ACC112 (cell line): Measurements from ENCODE around the gene KRTAP3-1.
"Not testable (repeated sequence)": the region's sequence is repeated elsewhere in the genome, so short reads cannot be mapped to it uniquely, and the experiment has no call there.

Source experiments
- H2AFZ ChIP-seq: fragments of 200-600 bp; sonication (generic); one replicate; pipeline ENCODE4 v1.6.0; 2017; ENCODE audit warnings: antibody characterized with exemption, low read length; ENCODE audit not compliant: unreplicated experiment
- H3K27ac ChIP-seq: fragments of 200-600 bp; sonication (generic); 2 replicates; pipeline ENCODE4 v1.5.1; 2014; ENCODE audit warnings: low read depth, mild to moderate bottlenecking, antibody characterized with exemption, low read length, moderate library complexity
- H3K27me3 ChIP-seq: fragments of 200-600 bp; sonication (generic); 2 replicates; pipeline ENCODE4 v1.6.1; 2014; ENCODE audit warnings: mild to moderate bottlenecking, antibody characterized with exemption, low read length, moderate library complexity, mixed read lengths; ENCODE audit not compliant: insufficient read depth
- H3K36me3 ChIP-seq: fragments of 200-600 bp; sonication (generic); 2 replicates; pipeline ENCODE4 v1.6.1; 2016; ENCODE audit warnings: mild to moderate bottlenecking, antibody characterized with exemption, low read length, moderate library complexity, mixed read lengths; ENCODE audit not compliant: insufficient read depth
- H3K4me1 ChIP-seq: fragments of 200-600 bp; sonication (generic); one replicate; pipeline ENCODE4 v1.6.1; 2016; ENCODE audit warnings: low read length, mixed read lengths; ENCODE audit not compliant: insufficient read depth, unreplicated experiment, control insufficient read depth
- H3K4me3 ChIP-seq: fragments of 200-600 bp; sonication (generic); 2 replicates; pipeline ENCODE4 v1.5.1; 2014; ENCODE audit warnings: mild to moderate bottlenecking, low read depth, low read length
- H3K79me2 ChIP-seq: fragments of 200-600 bp; sonication (generic); one replicate; pipeline ENCODE4 v1.6.0; 2016; ENCODE audit warnings: low read length; ENCODE audit not compliant: control insufficient read depth, unreplicated experiment, insufficient read depth

The KRTAP3-1 gene

GRCh38 chr17:41001795-41002194, 7.1 kb downstream of the KRTAP3-1 start:
- H3K4me1 ChIP-seq: peaks cover 11% of the 10 kb centered on the region
- H3K27me3 ChIP-seq: no peaks in the 10 kb centered on the region
- H3K79me2 ChIP-seq: no peaks in the 10 kb centered on the region
- H2AFZ ChIP-seq: no peak overlapping the region
- H3K4me3 ChIP-seq: no peak overlapping the region
- H3K27ac ChIP-seq: no peak overlapping the region
- no peaks in the 10 kb centered on the region for H3K36me3 ChIP-seq

GRCh38 chr17:40999563-40999962, 9.4 kb downstream of the KRTAP3-1 start, which contains the start of gene KRTAP3-2:
Gene KRTAP3-2 (minus strand): TSS chr17:40999906. CDS start chr17:40999853, 53 bp downstream.
- not testable (repeated sequence) for H3K4me3 ChIP-seq, H3K27me3 ChIP-seq, H3K27ac ChIP-seq, H3K79me2 ChIP-seq, H2AFZ ChIP-seq, H3K36me3 ChIP-seq
- H3K4me1 ChIP-seq: peaks cover 11% of the 10 kb centered on the region

DNA sequence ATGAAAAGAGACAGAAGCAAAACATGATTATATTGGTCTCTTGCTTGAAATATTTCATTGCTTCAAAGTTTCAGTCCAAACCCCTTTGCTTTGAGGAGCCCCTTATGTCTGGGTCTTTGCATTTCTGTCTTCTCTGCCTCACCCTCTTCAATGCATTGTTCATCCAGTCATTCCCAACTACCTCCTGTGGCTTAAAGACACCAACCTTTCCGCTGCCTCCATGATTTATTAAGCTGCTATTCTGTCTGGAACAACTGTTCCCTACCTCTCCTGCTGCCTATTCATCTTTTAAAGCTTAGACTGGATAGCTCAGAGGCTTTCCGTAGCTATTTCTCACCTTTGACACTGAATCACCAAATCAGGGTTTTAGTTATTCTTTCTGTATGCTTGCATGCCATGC, 11.6 kb downstream of the KRTAP3-1 start:
- Histone ChIP-seq H3K36me3 (no peaks in the 10 kb centered on the region), H3K4me3 (no peak overlapping the region), H3K79me2 (no peaks in the 10 kb centered on the region), H2AFZ (no peak overlapping the region), H3K27ac (no peak overlapping the region), H3K27me3 (no peaks in the 10 kb centered on the region), H3K4me1 (peaks cover 2% of the 10 kb centered on the region)

- Histone ChIP-seq H3K36me3 (no peaks in the 10 kb centered on the region), H3K27me3 (no peaks in the 10 kb centered on the region), H3K4me1 (no peaks in the 10 kb centered on the region), H3K79me2 (no peaks in the 10 kb centered on the region), H2AFZ (no peak overlapping the region), H3K4me3 (no peak overlapping the region), H3K27ac (no peak overlapping the region)
Measured at GRCh38 chr17:40996829-40997228, 12.1 kb downstream of the KRTAP3-1 start.

DNA sequence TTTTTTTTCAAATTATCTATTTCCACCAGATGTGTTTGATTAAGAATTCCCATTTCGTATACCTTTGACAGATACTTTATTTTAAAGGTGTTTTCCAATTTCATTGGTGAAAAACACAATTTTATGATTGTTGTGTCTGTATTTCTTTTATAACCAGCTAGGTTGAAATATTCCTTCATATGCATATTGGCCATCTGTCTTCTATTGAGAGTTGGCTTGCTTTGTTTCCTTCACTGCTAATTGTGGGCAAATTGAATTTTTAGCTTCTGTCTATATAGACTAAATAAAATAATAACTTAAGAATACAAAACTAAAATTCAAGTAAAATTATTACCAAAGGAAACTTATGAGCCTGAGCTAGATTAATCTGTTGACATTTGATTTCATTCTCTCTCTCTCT, 13.8 kb downstream of the KRTAP3-1 start:
- Histone ChIP-seq H3K27me3 (no peaks in the 10 kb centered on the region), H3K79me2 (no peaks in the 10 kb centered on the region), H2AFZ (no peak overlapping the region), H3K27ac (no peak overlapping the region), H3K4me3 (no peak overlapping the region), H3K4me1 (no peaks in the 10 kb centered on the region), H3K36me3 (no peaks in the 10 kb centered on the region)

DNA sequence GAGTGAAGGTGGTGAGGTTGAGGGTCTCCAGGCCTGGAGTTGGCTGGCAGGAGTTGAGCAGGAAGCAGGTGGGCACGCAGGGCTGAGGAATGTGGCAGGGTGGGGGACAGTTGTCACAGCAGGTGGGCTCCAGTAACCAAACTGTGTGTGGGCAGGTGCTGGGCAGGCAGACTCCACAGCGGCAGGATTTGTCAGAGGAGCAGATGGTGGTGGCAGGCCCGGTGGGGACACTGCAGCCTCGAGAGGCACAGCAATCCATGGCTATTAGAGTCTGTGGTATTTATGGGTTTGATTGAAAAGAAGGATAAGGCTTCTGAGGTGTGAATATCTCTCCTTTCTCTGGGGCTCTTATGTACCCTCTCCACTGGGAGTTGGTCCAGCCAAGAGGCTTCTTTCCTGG, 15.1 kb downstream of the KRTAP3-1 start, which contains the start of gene KRTAP3-3:
Gene KRTAP3-3, minus strand, starts transcription at position 326 of the 400 bp plus-strand sequence. Its CDS starts 67 bp downstream, at position 259.
- H3K4me3 ChIP-seq: no peak within 1 kb of the TSS
- no peaks in the 10 kb centered on the region for H3K4me1 ChIP-seq
- H3K79me2 ChIP-seq: no peaks in the 10 kb centered on the region
- no peak within 1 kb of the TSS for H2AFZ ChIP-seq
- no peaks in the 10 kb centered on the region for H3K27me3 ChIP-seq
- no peaks in the 10 kb centered on the region for H3K36me3 ChIP-seq
- no peak within 1 kb of the TSS for H3K27ac ChIP-seq

DNA sequence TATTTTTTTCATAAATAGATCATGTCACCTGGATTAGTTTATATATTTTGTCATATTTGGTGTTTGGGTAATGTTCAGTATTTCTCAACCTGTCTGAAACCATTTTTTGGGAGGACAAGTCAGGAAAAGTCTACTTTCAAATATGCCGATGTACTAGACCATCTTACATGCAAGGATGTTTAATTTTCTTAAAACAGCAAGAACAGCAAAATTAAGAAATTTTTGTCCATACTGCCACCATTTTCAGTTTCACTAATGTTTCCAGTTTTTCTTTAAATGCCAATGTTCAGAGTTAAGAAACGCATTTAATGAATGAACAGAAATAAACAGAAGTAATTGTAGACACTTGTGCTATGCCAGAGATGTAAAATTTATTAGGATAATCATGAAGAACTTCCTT, 15.8 kb downstream of the KRTAP3-1 start:
- Histone ChIP-seq H2AFZ (no peak overlapping the region), H3K36me3 (no peaks in the 10 kb centered on the region), H3K27me3 (no peaks in the 10 kb centered on the region), H3K4me1 (no peaks in the 10 kb centered on the region), H3K4me3 (no peak overlapping the region), H3K79me2 (no peaks in the 10 kb centered on the region), H3K27ac (no peak overlapping the region)

- no peaks in the 10 kb centered on the region for H3K79me2 ChIP-seq
- H3K27ac ChIP-seq: no peak overlapping the region
- H3K4me1 ChIP-seq: no peaks in the 10 kb centered on the region
- H3K4me3 ChIP-seq: no peak overlapping the region
- H3K27me3 ChIP-seq: no peaks in the 10 kb centered on the region
- no peak overlapping the region for H2AFZ ChIP-seq
- no peaks in the 10 kb centered on the region for H3K36me3 ChIP-seq
Measured at GRCh38 chr17:40992666-40993065, 16.3 kb downstream of the KRTAP3-1 start.

- H3K27me3 ChIP-seq: no peaks in the 10 kb centered on the region
- H3K27ac ChIP-seq: no peak overlapping the region
- H3K36me3 ChIP-seq: no peaks in the 10 kb centered on the region
- H3K4me1 ChIP-seq: no peaks in the 10 kb centered on the region
- no peak overlapping the region for H3K4me3 ChIP-seq
- no peaks in the 10 kb centered on the region for H3K79me2 ChIP-seq
- no peak overlapping the region for H2AFZ ChIP-seq
Measured at GRCh38 chr17:40986920-40987319, 22.0 kb downstream of the KRTAP3-1 start.

DNA sequence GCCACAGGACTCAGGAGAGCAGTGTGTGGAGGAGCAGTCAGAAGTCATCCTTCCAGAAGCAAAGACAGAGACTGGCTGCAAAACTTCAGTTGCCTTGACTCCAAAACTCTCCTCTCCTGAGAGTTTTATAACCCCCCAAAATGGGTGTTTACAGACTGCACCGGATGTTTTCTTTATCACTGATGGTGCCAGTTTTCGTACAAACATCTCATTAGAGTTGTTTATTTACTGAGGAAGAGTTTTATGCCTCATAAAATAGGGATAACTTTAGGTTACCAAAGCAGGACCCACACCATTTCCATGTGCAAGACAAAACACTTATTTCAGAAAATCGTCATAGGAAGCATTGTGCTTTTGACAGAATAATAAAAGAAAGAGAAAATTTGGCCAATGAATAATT, 24.7 kb downstream of the KRTAP3-1 start, which contains the start of gene KRT40:
Gene KRT40, minus strand, starts transcription at position 101 of the 400 bp plus-strand sequence. Its CDS starts 53 bp downstream, at position 48.
- Histone ChIP-seq H2AFZ (no peak within 1 kb of the TSS), H3K27ac (no peak within 1 kb of the TSS), H3K79me2 (no peaks in the 10 kb centered on the region), H3K36me3 (no peaks in the 10 kb centered on the region), H3K4me3 (no peak within 1 kb of the TSS), H3K4me1 (no peaks in the 10 kb centered on the region), H3K27me3 (no peaks in the 10 kb centered on the region)

GRCh38 chr17:40981115-40981514, 27.8 kb downstream of the KRTAP3-1 start:
- no peak overlapping the region for H2AFZ ChIP-seq
- no peak overlapping the region for H3K4me3 ChIP-seq
- no peak overlapping the region for H3K27ac ChIP-seq

More at GRCh38 chr17:40981115-40981514, 27.8 kb downstream of the KRTAP3-1 start:
- H3K27me3 ChIP-seq: no peaks in the 10 kb centered on the region
- H3K36me3 ChIP-seq: no peaks in the 10 kb centered on the region
- H3K4me1 ChIP-seq: no peaks in the 10 kb centered on the region
- H3K79me2 ChIP-seq: no peaks in the 10 kb centered on the region
